Epidermal melanocyte (primary cell): ENCODE measurements around the gene C8G.

Experiments used
- DNase-seq: peaks from one replicate; pipeline ENCODE4 v3.0.0; 2011; ENCODE audit warnings: low spot score; ENCODE audit not compliant: insufficient read length

Gene C8G

DNA sequence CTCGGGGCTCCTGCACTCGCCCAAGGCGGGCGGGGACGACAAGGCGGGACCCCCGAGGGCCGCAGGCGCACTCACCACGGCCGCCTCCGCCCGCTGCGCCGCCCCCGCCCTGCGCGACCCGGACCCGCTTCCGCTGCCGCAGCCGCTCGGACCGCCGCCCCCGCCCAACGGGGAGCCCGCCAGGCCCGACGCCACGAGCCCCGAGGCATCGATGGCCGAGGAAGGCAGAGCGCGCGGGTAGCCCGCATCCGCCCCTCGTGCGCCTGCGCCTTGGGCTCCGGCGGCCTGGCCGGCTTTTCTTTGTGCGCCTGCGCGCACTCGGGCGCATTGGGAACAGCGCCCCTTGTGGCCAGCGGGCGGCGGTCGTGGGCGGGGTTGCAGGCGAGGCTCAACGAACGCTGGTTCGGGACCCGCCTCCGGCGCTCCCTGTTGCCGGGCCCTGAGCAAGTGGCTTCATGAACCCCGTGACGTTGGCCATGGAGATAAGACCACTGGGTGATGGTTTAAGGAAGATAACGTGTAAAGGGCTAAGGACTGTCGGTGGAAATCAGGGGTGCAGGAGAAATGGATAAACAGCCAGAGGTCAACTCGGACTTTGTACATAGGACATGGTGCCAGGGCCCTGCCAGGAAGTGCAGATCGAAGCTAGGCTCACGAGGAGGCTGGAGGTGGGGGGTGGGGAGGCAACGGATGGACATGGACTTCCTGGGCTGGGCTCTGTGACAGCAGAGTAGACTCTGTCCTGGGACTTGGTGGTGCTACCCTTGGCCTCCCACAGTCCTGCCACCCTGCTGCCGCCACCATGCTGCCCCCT lies at the start of gene C8G, which contains the start of gene FBXW5:
Gene C8G, plus strand, starts transcription at position 725 of the 814 bp plus-strand sequence. Its CDS starts 78 bp downstream, at position 803.
Gene FBXW5, minus strand, starts transcription at position 220 of the 814 bp plus-strand sequence. CDS start 655 bp downstream, outside the sequence.
- peak; percentile 99 for DNase-seq

DNA sequence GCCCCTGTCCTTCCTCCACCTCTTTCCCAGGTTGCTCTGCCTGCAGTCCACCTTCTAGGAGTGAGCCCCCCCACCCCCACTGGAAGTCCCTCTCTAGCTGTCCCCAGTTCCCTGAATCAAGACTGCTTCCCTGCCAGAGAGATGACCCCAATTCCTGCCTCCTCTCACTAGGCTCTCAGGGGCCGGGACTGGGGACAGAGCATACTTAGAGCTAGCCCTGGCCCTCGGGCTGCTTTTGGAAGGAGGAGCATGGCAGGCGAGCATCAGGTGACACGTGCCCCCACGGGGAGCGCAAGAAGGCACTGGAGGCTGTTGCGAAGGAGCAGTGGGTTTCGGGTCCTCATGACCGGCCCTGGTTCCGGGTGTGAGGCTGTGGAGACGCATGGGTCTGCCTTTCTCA lies 49.0 kb upstream of the C8G start:
- DNase-seq: no peak

DNA sequence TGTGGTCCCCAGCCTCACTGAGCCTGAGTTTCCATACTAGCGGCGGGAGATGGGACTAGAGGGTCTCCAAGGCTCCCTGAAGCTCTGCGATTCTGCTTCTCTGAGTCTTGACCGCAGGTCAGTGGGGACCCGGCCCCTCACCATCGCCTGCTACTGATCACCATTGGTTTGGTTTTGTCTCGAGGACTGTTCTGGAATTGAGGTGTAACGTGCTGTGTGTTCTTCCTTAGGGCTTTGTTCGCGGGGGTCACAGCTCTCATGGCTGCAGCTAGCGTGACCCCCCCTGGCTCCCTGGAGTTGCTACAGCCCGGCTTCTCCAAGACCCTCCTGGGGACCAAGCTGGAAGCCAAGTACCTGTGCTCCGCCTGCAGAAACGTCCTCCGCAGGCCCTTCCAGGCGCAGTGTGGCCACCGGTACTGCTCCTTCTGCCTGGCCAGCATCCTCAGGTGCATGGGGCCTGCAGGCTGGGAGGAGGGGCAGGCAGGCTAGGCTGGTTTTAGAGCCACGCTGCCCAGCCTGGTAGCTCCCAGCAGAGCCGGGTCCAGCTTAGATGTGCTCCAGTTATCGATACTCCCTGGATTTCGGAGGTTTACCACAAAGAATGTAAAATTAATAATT lies 46.5 kb upstream of the C8G start:
- DNase-seq: no peak

DNA sequence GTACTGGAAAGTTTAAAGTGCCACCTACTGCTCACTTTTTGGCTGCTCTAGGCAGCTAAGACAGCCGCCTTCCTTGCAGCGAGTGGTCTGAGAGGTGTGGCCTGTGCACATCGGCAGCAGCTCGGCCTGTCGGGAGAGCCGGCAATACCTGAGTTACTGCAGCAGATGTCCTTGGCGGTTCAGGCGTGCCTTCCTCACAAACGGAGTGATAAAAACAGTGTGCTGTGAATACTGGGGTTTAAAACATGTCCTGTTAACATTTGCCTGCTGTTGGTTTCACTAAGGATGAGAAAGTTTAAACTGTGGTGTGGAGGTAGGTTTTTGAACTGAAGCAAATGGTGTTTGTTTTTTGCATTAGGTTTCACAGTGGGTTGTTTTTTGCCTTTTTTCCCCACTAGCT lies 45.8 kb upstream of the C8G start:
- no peak for DNase-seq

DNA sequence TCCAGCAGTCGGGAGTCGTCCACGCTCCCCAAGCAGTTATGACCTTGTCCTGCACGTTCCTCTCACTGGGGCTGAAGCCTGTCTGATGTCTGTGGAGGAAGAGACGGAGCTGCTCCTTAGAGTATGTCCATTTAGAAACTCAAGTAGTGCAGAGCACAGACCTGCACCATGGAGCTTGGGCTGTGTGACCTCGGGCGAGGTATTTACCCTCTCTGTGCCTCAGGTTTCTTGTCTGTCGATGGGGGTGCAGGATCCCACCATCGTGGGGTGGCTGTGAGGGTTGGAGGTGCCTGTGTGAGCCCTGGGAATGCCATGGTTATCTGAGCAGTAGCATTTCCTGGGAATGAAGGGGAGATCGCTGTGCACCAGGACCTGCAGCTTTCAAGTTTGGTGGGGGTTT lies 44.5 kb upstream of the C8G start:
- no peak for DNase-seq

DNA sequence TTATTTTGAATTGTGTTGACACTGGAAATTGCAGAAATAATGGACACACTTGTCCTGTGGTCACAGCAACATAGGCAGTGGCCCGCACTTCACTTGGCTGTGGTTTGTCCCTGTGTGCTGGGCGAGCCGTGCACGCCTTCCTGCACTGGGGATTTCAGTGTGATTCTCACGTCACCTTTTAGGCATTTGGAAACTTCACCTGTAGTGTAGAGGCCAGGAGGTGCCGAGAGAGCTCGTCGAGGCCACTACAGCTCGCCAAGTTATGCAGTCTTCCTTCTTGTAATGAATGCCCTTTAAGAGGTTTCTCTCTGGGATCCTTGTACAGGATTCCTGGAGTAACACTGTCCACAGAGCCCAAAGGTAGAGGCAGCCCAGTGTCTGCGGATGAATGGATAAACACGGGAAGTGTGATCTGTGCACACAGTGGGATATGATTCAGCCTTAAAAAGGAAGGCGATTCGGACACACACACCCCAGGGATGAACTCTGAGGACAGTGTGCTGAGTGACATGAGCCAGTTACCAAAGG lies 44.0 kb upstream of the C8G start:
- DNase-seq: no peak

DNA sequence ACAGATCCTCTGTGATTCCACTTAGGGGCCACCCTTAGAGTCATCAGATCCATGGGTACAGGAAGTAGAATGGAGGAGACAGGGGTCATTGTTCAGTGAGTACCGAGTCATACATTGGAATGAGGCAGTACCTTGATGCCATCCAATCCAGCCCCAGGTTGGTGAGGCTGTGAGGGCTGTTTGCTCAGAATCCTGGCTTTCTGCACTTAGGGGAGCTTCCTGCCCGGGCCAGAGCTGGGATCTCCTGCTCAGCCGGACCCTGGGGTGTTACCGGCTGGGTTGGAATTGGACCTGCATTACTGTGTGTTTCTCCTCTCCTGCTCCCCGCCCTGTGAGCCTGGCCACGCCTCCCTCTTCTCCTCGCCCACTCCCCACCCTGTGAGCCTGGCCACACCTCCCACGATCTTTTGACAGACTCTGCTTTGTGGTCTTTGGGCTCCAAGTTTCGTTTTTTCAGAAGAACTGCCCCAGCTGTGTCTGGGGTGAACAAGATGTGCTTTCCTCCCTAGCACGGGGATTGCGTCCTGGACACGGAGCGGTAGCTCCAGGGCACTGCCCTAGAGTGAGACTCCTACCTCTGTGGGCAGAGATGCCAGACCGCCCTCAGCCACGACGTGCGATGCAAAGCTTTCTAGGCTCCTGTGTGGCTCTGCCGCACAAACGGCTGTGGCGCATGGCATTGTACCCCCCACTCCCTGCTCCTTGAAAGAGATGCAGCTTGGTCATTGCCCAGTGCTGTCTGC lies 43.4 kb upstream of the C8G start:
- DNase-seq: peak; percentile 84

DNA sequence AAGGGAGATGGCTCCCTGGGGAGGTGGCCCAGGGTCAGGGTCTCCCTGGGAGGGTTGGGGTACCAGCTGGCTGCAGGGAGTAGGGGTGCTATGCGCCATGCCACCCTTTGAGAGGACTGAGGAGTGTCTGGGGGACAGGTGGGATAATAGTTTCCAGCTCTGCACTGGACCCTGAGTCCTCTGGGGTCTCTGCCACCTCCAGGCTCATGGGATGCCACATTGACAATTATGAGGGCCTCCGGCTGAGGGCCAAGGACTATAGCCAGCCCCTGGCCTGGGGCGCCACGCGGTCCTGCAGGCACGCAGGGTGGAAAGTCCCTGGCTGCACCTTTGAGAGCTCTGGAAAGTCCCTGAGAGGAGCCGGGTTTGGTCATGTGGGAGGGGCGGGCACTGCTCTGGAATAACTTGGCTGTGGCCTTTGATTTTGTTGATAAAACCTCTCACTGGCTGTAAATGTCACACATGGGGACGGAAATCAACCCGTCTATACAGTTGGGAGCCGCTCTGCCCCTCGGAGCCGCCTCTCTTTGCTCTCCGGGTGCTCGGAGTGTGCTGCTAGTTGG lies 42.7 kb upstream of the C8G start:
- no peak for DNase-seq

DNA sequence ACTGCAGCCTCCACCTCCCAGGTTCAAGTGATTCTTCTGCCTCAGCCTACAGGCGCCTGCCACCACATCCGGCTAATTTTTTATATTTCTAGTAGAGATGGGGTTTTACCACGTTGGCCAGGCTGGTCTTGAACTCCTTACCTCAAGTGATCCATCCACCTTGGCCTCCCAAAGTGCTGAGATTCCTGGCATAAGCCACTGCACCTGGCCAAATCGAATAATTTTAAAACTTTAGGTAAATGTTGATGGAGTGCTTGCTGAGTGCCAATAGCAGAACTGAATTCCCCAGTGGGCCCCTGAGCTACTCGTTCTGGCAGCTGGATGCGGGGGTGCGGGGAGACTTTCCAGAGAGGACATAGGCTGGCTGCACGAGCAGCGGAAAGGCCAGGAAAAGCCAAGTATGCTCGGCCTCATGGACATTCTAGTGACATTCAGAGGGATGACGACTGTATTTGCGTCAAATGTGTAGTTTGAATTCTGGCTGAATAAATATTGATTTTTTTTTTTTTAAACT lies 41.9 kb upstream of the C8G start:
- no peak for DNase-seq

DNA sequence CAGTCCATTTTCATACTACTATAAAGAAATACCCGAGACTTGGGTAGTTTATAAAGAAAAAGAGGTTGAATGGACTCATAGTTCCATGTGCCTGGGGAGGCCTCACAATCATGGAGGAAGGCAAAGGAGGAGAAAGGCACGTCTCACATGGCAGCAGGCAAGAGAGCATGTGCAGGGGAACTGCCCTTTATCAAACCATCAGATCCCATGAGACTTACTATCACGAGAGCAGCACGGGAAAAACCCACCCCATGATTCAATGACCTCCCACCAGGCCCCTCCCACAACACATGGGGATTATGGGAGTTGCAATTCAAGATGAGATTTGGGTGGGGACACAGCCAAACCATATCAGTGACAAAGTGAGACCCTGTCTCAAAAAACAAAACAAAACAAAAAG lies 38.8 kb upstream of the C8G start:
- no peak for DNase-seq

DNA sequence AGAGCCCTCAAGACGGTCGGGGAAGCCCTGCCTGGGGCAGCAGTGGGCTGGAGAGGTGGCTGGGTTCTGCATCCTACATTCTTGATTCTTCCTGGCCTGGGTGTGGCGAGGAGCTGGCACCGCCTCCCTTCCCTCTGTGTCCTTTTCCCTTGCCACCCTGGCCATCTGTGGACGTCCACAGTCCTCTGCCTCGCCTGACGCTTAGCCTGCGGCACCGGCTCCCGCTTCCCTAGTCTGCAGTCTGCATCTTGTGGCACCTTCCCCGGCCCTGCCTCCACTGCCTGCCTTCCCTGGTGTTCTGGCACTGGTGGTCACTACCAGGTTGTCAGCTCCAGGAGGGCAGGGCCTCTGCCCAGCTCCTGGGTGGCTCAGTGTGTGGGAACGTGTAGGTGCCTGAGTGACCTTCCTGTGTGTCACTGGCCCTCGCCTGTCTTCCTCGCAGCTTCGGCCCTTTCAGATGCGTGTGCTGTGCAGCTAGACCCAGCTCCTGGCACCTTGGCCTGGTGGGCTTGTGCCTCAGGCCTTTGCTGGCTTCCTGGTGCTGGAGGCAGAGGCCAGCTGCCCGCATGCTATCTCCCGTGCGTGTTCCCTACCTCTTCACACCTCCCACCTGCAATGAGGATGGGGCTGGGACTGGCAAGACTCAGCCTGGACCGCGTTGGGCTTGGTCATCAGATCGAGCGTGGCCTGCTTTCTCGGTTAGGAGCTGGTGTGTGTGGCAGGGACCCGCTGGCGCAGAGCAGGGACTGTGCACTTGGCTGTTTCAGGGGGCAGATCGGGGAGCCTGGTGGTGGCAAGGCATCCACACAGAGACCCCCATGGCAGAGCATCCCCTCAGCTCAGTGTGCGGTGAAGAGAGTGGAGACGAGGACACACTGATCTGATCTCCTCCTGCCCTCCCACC lies 37.8 kb upstream of the C8G start:
- DNase-seq: no peak

DNA sequence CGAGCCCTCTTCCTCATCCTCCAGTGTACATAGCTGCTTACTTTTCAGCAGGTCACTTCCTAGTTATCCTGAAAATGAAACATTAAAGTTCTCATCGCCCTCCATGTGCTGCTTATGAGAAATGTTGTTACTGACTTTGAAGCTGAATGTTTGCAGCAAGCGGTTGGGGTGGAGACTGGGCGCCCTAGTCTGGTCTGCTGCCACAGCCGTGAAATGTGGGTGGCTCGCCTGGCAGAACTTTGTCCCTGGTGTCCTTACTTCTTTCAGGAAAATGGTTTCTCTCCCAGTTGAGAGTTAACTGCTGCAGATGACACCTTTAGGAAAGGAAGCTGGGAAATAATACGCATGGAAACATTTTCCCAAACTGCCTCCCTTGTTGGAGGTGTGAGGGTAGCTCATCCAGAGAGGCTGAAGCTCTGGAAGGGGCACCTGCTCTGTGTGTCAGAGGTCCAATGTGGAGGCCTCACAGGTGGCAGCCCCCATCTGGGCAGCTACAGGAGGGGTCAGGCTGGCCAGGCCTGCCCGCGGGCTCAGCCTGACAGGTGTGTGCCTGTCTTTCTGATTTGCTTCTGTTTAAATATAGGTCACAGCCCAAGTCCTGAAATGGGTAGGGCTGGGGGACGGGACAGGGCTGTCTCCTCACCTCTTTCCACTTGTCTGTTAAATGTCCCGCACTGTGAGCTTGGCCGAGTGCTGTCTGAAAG lies 34.7 kb upstream of the C8G start:
- no peak for DNase-seq

DNA sequence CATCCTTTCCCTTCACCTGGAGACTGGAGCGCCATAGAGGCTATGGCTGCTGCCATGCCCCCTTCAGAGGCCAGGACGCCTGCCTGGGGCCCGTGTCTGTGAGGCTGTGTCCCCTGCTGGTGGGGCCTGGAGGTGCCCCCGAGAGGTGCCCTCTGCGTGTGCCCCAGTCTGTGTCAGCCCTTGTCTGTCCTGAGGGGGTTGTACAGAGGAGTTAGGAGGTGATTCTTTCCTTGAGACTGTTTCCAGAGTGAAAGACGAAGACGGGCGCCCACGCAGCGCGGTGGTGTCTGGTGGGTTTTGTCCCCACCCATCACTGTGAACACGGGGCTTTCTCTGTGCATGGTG lies 34.2 kb upstream of the C8G start:
- DNase-seq: no peak

DNA sequence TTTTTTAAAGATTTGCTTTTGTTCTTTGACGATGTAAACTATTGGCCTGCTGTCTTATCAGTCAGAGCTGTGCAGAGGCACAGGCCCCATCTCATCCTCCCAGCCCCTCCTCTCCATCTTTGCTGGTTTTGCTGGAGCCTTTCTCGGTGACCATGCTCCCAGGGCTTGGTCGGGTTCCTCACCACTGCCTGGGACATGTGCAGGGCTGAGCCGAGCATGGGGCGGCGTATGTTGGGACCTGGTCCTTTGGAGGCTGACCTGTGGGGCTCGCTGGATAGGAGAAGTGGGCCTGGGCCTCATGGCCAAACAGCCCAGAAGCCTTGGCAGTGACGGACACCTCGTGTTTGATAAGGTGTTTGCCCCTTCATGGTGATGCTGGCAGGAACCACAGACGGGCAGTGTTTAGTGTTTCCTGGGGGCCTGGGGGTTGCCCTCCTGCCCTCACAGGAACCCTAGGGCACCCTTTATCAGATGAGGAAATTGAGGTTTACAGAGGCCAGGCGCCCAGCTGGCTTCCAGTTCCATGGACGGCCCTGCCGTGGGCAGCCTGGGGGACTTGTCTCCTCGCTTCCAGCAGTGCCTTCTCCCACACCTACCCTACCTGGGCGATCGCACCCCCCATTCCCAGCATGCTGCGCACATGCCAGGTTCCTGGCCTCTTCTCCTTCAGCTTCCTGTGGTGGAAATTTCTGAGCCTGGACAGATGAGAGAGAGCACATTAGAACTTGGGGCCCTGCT lies 31.2 kb upstream of the C8G start:
- DNase-seq: no peak

DNA sequence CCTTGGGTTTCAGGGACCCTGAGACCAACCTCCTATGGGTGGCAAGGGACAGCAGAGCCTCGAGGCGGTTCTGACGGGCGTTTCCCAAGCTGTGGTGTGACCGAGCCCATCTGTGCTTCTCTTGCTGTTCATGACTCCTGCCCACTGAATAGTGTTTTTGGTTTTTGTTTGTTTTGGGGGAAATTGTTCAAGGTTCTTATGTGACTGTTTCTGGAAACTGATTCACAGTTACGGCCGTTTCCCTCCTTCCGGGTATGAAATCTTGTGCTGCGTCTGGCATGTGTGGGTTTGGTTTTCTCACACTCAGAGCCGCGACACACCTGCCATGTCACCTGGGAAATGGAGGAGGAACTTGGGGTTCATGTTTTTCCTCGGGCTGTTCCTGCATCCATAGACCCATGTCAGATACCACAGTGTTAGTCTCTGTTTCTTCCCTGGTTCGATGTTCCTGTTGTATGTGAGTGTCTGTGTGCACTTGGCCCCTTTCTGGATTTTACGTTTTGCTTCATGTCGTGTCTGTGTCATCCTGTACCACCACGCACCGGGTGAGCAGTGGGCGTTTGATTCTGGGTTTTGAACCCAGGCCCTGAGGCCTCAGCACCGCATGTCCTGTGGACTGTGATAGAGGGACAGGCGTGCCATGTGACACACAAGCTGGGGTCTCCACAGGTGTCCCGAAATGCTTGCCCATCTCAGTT lies 29.3 kb upstream of the C8G start:
- DNase-seq: no peak

DNA sequence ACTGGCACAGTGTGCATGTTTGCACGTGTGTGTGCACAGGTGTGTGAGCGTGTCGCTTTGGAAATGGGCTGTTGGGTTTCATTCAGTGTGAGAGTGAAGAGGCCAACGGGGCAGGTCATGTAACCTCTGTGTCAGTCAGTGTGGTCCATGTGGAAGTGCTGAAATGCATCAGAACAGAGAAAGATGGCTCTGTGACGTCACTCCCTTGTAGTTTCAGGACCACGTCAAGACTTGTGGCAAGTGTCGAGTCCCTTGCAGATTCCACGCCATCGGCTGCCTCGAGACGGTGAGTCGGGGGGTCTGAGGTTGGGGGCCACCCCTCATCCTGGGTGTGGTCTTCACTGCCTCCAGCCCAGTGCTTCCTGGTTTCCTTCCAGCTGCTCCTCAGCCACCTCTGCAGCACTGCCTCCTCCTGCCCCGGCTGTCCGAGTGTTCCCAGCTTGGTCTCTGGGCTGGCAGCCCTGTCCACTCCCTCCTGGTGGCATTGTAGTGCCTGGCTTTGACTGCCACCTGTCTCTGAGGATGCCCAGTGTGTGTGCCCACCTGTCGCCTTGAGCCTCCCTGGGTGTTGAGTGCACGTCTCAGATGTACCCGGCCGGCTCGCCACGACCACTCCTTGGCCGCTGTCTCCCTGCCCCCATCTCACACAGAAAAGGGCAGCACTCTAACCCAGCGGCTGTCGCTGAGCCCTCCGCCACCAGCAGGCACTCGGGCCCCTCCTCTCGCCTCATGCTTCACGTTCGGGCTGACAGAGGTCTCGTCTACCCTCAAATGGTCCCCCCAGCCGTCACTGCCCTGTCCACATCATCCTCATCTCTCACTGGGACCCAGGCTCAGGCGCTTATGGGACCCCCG lies 28.5 kb upstream of the C8G start:
- no peak for DNase-seq

DNA sequence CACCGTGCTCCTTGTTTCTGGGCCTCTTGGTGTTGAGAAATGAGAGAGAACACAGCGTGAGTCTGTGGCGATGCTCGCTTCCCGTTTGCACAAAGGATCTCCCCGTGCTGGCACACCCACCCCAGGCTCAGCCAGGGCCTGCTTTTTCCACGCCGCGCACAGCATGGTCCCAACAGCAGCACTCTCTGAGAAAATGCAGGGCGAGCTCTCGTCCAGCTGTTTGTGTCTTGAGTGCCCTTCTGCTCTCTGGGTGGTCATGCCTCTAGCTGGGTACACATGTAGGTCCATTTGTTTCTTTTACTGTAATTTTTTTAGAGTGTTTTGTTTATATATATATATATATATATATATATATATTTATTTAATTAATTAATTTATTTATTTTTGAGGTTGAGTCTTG lies 27.1 kb upstream of the C8G start:
- no peak for DNase-seq

DNA sequence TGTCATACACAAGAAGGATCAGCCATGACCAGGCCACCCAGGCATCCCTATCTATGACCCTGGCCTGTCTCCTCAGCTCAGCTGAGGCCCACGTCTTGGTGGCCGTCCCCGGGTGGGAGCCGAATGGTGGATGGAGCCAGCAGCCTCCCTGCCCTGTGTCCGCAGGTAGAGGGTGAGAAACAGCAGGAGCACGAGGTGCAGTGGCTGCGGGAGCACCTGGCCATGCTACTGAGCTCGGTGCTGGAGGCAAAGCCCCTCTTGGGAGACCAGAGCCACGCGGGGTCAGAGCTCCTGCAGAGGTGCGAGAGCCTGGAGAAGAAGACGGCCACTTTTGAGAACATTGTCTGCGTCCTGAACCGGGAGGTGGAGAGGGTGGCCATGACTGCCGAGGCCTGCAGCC lies 25.0 kb upstream of the C8G start:
- no peak for DNase-seq
